HG03039 (cell line): ENCODE data around the gene GJA4.
"Not testable (repeated sequence)": the region's sequence is repeated elsewhere in the genome, so short reads cannot be mapped to it uniquely, and the experiment has no call there.

Source experiments
- ATAC-seq: cut with Tn5 transposase; IDR thresholded peaks from one replicate; pipeline ENCODE4 v1.9.1; 2021; ENCODE audit warnings: mild to moderate bottlenecking, moderate library complexity; ENCODE audit not compliant: unreplicated experiment

GJA4 gene

GRCh38 chr1:34787461-34788420 is 5.1 kb upstream of the GJA4 start:
- ATAC-seq = no peak

- ATAC-seq = no peak
Observed at GRCh38 chr1:34790985-34791384, 1.8 kb upstream of the GJA4 start.

GRCh38 chr1:34792424-34792823 is 375 bp upstream of the GJA4 start:
- ATAC-seq = no peak

- no peak for ATAC-seq
Observed at GRCh38 chr1:34794001-34794789, 1.4 kb downstream of the GJA4 start.

- ATAC-seq = no peak
Observed at GRCh38 chr1:34794790-34795180, 2.0 kb downstream of the GJA4 start.

GRCh38 chr1:34795916-34796315 is 3.1 kb downstream of the GJA4 start:
- ATAC-seq = no peak

GRCh38 chr1:34796990-34797389 is 4.2 kb downstream of the GJA4 start:
- no peak for ATAC-seq

- ATAC-seq = no peak
Observed at GRCh38 chr1:34800214-34800613, 7.4 kb downstream of the GJA4 start.

- ATAC-seq = no peak
Observed at GRCh38 chr1:34803770-34804169, 11.0 kb downstream of the GJA4 start.

- ATAC-seq = no peak
Observed at GRCh38 chr1:34806396-34806795, 13.6 kb downstream of the GJA4 start.

- no peak for ATAC-seq
Observed at GRCh38 chr1:34808051-34808810, 15.4 kb downstream of the GJA4 start.

GRCh38 chr1:34810781-34811180 is 18.0 kb downstream of the GJA4 start:
- ATAC-seq = not testable (repeated sequence)

GRCh38 chr1:34816332-34816731 is 23.5 kb downstream of the GJA4 start:
- no peak for ATAC-seq

GRCh38 chr1:34816778-34817177 is 24.0 kb downstream of the GJA4 start:
- ATAC-seq = no peak

- not testable (repeated sequence) for ATAC-seq
Observed at GRCh38 chr1:34818862-34819261, 26.1 kb downstream of the GJA4 start.

- ATAC-seq = no peak
Observed at GRCh38 chr1:34822202-34822601, 29.4 kb downstream of the GJA4 start.

- no peak for ATAC-seq
Observed at GRCh38 chr1:34824817-34825454, 32.1 kb downstream of the GJA4 start.

- ATAC-seq = no peak
Observed at GRCh38 chr1:34825455-34826091, 32.8 kb downstream of the GJA4 start.

GRCh38 chr1:34827341-34827941 is 34.6 kb downstream of the GJA4 start:
- ATAC-seq = no peak

GRCh38 chr1:34828611-34829010 is 35.8 kb downstream of the GJA4 start:
- no peak for ATAC-seq
